PC-9 (cell line): ENCODE data around the gene CHRNA4. TPM values are rescaled to one million over a fixed set of nuclear protein-coding genes. Genes with fewer than 3 reads are reported as not detected.

Source experiments
- BruUV-seq: library from RNA; stranded (reverse); fragments of 400-500 nt; replicated peaks from 2 replicates; lab custom pipeline; 2021; lab: Mats Ljungman, UMichigan
- CTCF ChIA-PET: fragments of 300-600 bp; sonication (Branson Sonifier 250); formaldehyde crosslinking; loops from one replicate; lab custom pipeline; 2022; ENCODE audit warnings: antibody characterized with exemption; lab: Charles Lee
- POLR2A ChIA-PET: fragments of 300-600 bp; sonication (Branson Sonifier 250); formaldehyde crosslinking; loops from one replicate; lab custom pipeline; 2022; ENCODE audit warnings: antibody characterized with exemption; ENCODE audit not compliant: unreplicated experiment; lab: Charles Lee
- DNase-seq, 2 experiments: peaks; one replicate each; pipeline versions ENCODE4 v3.0.0 to v3.0.0-alpha.2; 2015 to 2022; ENCODE audit warnings: mixed read lengths in 1 of 2
- H2AFZ ChIP-seq: fragments of 200-600 bp; sonication (generic); 2 replicates; pipeline ENCODE4 v1.8.1; 2017; ENCODE audit warnings: antibody characterized with exemption
- H3F3A ChIP-seq: fragments of 200-600 bp; sonication (generic); 2 replicates; pipeline ENCODE4 v1.8.1; 2017; ENCODE audit warnings: antibody characterized with exemption, mild to moderate bottlenecking, low read depth; ENCODE audit not compliant: insufficient read depth
- H3K27ac ChIP-seq: fragments of 200-600 bp; sonication (generic); 2 replicates; pipeline ENCODE4 v1.6.1; 2016; ENCODE audit warnings: mixed run types
- H3K27me3 ChIP-seq: fragments of 200-600 bp; sonication (generic); 2 replicates; pipeline ENCODE4 v1.6.1; 2016; ENCODE audit warnings: low read depth, mixed run types; ENCODE audit not compliant: insufficient read depth
- H3K36me3 ChIP-seq: fragments of 200-600 bp; sonication (generic); 2 replicates; pipeline ENCODE4 v1.6.1; 2016; ENCODE audit warnings: low read depth, mixed run types
- H3K4me1 ChIP-seq: fragments of 200-600 bp; sonication (generic); replicated peaks from 2 replicates; pipeline ENCODE4 v1.6.1; 2016; ENCODE audit warnings: mixed run types; ENCODE audit not compliant: insufficient read depth
- H3K4me2 ChIP-seq: fragments of 200-600 bp; sonication (generic); 2 replicates; pipeline ENCODE4 v1.6.1; 2017; ENCODE audit warnings: mixed run types
- H3K4me3 ChIP-seq: fragments of 200-600 bp; sonication (generic); 2 replicates; pipeline ENCODE4 v1.6.1; 2016; ENCODE audit warnings: mixed run types
- H3K79me2 ChIP-seq: fragments of 200-600 bp; sonication (generic); 2 replicates; pipeline ENCODE4 v1.6.1; 2017; ENCODE audit warnings: low read depth, mixed run types
- H3K9me2 ChIP-seq: fragments of 200-600 bp; sonication (generic); 2 replicates; pipeline ENCODE4 v1.8.1; 2017; ENCODE audit warnings: mild to moderate bottlenecking; ENCODE audit not compliant: insufficient read depth
- H3K9me3 ChIP-seq: fragments of 200-600 bp; sonication (generic); 2 replicates; pipeline ENCODE4 v1.8.1; 2016; ENCODE audit warnings: low read depth; ENCODE audit not compliant: insufficient read depth
- H4K20me1 ChIP-seq: fragments of 200-600 bp; sonication (generic); 2 replicates; pipeline ENCODE4 v1.8.1; 2017; ENCODE audit not compliant: insufficient read depth
- CTCF ChIP-seq: fragments of 200-600 bp; sonication (generic); conservative IDR thresholded peaks from 2 replicates; pipeline ENCODE4 v1.6.1; 2017; ENCODE audit warnings: mixed run types, antibody characterized with exemption, mild to moderate bottlenecking, moderate library complexity
- EZH2 ChIP-seq: fragments of 200-600 bp; sonication (generic); IDR thresholded peaks from 2 replicates; pipeline ENCODE4 v1.8.0; 2017; ENCODE audit warnings: antibody characterized with exemption, low read depth
- intact Hi-C: fragments of 100-400 bp; cut with micrococcal nuclease; formaldehyde crosslinking; loops from one replicate; pipeline ENCODE4 v1.10.0; 2022; ENCODE audit not compliant: unreplicated experiment
- total RNA-seq: library from RNA; stranded (reverse); gene quantifications from 2 replicates; pipeline ENCODE4 v1.2.3, GENCODE V29; 2021

The CHRNA4 gene
- total RNA-seq, 1 experiment from 2014 or later = not detected

- no peak for DNase-seq
- BruUV-seq = no TSS peak
- H3K27me3 ChIP-seq = peaks cover 61% of the 10 kb centered on the region
- TF ChIP-seq CTCF (no peak), EZH2 (no peak)
- H3K9me2 ChIP-seq = no peaks in the 10 kb centered on the region
- H3K36me3 ChIP-seq = no peaks in the 10 kb centered on the region
- no peak overlapping the region for H3K27ac ChIP-seq
- H3F3A ChIP-seq = no peaks in the 10 kb centered on the region
- no peaks in the 10 kb centered on the region for H4K20me1 ChIP-seq
- no peak overlapping the region for H3K4me3 ChIP-seq
- H3K79me2 ChIP-seq = no peaks in the 10 kb centered on the region
- CTCF ChIA-PET = no interaction called here
- H3K4me1 ChIP-seq = no peaks in the 10 kb centered on the region
- H2AFZ ChIP-seq = no peak overlapping the region
- no peak overlapping the region for H3K4me2 ChIP-seq
- no peaks in the 10 kb centered on the region; the same call in 1 of the 2 replicates for H3K9me3 ChIP-seq
- intact Hi-C loops = no loop called here
- POLR2A ChIA-PET = no interaction called here
These were observed 36.1 kb downstream of the CHRNA4 start for GRCh38 chr20:63325021-63325471.

DNA sequence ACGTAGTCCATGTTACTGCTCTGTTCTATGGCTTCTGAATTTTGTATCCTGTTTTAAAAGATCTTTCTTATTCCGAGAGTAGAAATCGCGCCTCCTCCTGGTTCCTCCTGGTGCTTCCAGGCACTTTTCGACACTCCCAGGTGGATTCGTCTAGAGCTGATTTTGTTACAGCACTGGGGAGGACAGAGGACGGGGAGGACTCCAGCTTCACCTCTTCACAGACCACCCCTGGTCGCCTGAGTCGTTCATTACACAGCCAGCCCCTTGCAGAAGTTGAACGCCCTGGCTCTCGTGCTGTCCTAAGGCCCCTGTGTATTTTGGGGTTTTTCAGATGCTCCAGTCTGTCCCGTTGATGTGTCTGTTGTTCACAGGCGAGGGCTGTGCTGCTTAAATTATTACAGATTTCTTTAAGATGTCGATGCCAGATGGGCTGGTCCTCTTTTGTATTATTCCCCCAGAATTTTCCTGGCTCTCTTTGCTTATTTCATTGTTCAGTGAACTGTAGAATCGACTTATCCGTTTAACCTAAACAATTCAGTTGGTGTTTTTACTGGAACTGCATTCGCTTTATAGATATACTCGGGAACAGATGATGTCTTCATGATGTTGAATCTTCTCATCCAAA is 37.7 kb downstream of the CHRNA4 start:
- H3K9me2 ChIP-seq = no peaks in the 10 kb centered on the region
- no peaks in the 10 kb centered on the region; the same call in 1 of the 2 replicates for H3K9me3 ChIP-seq
- peaks cover 73% of the 10 kb centered on the region for H3K27me3 ChIP-seq
- H3K4me1 ChIP-seq = no peaks in the 10 kb centered on the region
- no peaks in the 10 kb centered on the region for H3F3A ChIP-seq
- POLR2A ChIA-PET = no interaction called here
- H3K4me2 ChIP-seq = no peak overlapping the region
- TF ChIP-seq CTCF = peak; percentile 47; the same call in 1 of the 2 replicates
- no peak for TF ChIP-seq EZH2
- CTCF ChIA-PET = interaction anchor here (0.7 kb wide), 1 partner anchor 441 kb away, joined by 3 read pairs; no protein-coding TSS in a partner anchor
- BruUV-seq = no TSS peak
- DNase-seq = no peak
- H3K4me3 ChIP-seq = no peak overlapping the region
- intact Hi-C loops = no loop called here
- no peaks in the 10 kb centered on the region for H3K79me2 ChIP-seq
- no peak overlapping the region for H3K27ac ChIP-seq
- H3K36me3 ChIP-seq = no peaks in the 10 kb centered on the region
- no peaks in the 10 kb centered on the region for H4K20me1 ChIP-seq
- H2AFZ ChIP-seq = no peak overlapping the region

DNA sequence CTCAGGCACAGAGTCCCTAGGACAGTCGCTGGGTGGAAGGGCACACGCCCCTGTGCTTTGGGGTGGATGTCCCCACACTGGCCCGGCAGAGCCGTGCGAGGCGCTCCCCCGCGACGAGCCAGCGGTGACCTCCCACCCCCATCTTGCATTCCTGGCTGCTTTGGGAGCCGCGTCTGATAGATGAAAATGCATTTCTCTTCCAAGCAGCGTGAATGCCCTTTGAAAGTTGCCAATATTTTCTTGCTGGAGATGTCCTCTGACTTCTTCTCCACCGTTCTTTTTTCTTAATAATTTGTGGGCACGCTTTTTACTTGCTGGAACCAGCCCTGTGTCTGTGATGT is 38.2 kb downstream of the CHRNA4 start:
- no peak overlapping the region for H2AFZ ChIP-seq
- ChIA-PET POLR2A (no interaction called here), CTCF (interaction anchor here (0.7 kb wide), 1 partner anchor 441 kb away, joined by 3 read pairs; no protein-coding TSS in a partner anchor)
- no TSS peak for BruUV-seq
- intact Hi-C loops = no loop called here
- TF ChIP-seq EZH2 (no peak), CTCF (no peak)
- H3K9me2 ChIP-seq = no peaks in the 10 kb centered on the region
- H3K9me3 ChIP-seq = no peaks in the 10 kb centered on the region; the same call in 1 of the 2 replicates
- H3K4me2 ChIP-seq = no peak overlapping the region
- peaks cover 79% of the 10 kb centered on the region for H3K27me3 ChIP-seq
- H3K36me3 ChIP-seq = no peaks in the 10 kb centered on the region
- H3F3A ChIP-seq = no peaks in the 10 kb centered on the region
- no peak overlapping the region for H3K4me3 ChIP-seq
- no peaks in the 10 kb centered on the region for H3K79me2 ChIP-seq
- H3K27ac ChIP-seq = no peak overlapping the region
- no peaks in the 10 kb centered on the region for H3K4me1 ChIP-seq
- no peak for DNase-seq
- no peaks in the 10 kb centered on the region for H4K20me1 ChIP-seq
